ENCODE data around the gene RIC8B.

DNA sequence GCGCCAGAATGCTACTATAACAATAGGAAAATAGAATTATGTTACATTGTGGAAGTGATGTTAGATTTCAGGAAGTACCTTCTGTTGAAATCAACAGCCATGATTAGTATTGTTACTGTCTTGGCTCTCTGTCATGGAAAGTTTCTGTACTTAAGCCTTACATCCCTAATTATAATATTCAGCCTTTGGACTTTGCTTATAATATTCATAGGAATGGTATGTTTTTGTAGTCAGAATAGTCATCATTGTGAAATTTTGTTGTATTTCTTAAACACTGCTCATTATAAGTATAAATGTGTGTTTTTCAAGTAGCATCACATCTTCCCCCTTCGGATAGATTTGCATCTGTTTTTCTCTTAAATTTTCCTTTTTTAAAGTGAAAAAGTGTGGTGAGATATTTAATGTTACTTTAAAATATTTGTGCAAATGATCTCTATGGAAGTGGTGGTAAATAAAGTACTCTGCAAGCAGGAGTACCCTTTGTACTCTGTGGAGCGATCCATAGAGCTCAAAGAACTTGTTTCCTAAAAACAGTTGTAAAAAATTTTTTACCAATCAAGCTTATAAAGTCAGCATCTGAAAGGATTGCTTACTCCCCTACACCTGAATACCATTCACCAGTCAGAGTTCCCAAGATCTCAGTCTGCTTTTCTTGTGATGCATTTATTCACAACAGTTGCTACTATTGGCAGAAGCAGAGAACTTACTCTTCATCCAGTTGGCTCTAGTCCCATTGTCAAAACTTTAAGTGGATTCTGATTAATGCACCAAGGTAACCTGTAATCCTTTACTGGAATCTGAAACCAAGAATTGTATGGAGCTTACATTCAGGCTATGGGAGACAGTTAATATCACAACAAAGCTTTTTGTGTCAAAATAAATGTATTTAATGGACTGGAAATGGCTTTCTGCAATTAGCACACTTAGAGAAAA is 87.8 kb downstream of the RIC8B start:
- TF ChIP-seq, protein P1, sequence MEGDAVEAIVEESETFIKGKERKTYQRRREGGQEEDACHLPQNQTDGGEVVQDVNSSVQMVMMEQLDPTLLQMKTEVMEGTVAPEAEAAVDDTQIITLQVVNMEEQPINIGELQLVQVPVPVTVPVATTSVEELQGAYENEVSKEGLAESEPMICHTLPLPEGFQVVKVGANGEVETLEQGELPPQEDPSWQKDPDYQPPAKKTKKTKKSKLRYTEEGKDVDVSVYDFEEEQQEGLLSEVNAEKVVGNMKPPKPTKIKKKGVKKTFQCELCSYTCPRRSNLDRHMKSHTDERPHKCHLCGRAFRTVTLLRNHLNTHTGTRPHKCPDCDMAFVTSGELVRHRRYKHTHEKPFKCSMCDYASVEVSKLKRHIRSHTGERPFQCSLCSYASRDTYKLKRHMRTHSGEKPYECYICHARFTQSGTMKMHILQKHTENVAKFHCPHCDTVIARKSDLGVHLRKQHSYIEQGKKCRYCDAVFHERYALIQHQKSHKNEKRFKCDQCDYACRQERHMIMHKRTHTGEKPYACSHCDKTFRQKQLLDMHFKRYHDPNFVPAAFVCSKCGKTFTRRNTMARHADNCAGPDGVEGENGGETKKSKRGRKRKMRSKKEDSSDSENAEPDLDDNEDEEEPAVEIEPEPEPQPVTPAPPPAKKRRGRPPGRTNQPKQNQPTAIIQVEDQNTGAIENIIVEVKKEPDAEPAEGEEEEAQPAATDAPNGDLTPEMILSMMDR (IDR thresholded peaks at IDR 0.05; ENCODE audit: insufficient read depth, low read depth, low read length), result no peak
- TF ChIP-seq EZH2 (IDR thresholded peaks at IDR 0.05; ENCODE audit: insufficient read depth, low read length), result no peak

Measured in astrocyte (in vitro differentiated cells and primary cell).